Liver (tissue), 9 donors: ENCODE data around the gene MED27. TPM values are rescaled to one million over a fixed set of nuclear protein-coding genes. Genes with fewer than 3 reads are reported as not detected.

Source experiments
- DNase-seq: peaks from one replicate; pipeline ENCODE4 v3.0.0-alpha.2; 2017; ENCODE audit warnings: low spot score
- H3K27ac ChIP-seq, 2 donors: one replicate each; pipeline ENCODE4 v1.7.0; 2013; ENCODE audit warnings: inconsistent platforms in 2 of 2, low read length in 2 of 2, control low read depth in 1 of 2, low read depth in 1 of 2, mild to moderate bottlenecking in 1 of 2
- H3K27me3 ChIP-seq, 4 donors: one replicate each; pipeline versions ENCODE4 v1.6.1 to v1.7.0; 2013; ENCODE audit warnings: low read length in 3 of 4, inconsistent platforms in 1 of 4, mild to moderate bottlenecking in 1 of 4, moderate library complexity in 1 of 4; ENCODE audit not compliant: control insufficient read depth in 4 of 4, insufficient read depth in 4 of 4
- H3K36me3 ChIP-seq, 4 donors: one replicate each; pipeline versions ENCODE4 v1.6.1 to v1.7.0; 2013; ENCODE audit warnings: low read length in 3 of 4, mild to moderate bottlenecking in 3 of 4, low read depth in 1 of 4, moderate library complexity in 1 of 4; ENCODE audit not compliant: control insufficient read depth in 4 of 4, insufficient read depth in 3 of 4
- H3K4me1 ChIP-seq, 4 donors: one replicate each; pipeline versions ENCODE4 v1.6.1 to v1.7.0; 2013; ENCODE audit warnings: low read length in 3 of 4, mild to moderate bottlenecking in 3 of 4, moderate library complexity in 1 of 4; ENCODE audit not compliant: control insufficient read depth in 4 of 4, insufficient read depth in 4 of 4
- H3K4me3 ChIP-seq, 3 donors: one replicate each; pipeline versions ENCODE4 v1.6.1 to v1.7.0; 2013; ENCODE audit warnings: low read length in 3 of 3, control low read depth in 1 of 3, low read depth in 1 of 3, mild to moderate bottlenecking in 1 of 3
- H3K9ac ChIP-seq, 2 donors: one replicate each; pipeline ENCODE4 v1.7.0; 2013; ENCODE audit warnings: low read length in 2 of 2, mild to moderate bottlenecking in 2 of 2, moderate library complexity in 2 of 2, control low read depth in 1 of 2, low read depth in 1 of 2
- H3K9me3 ChIP-seq, 4 donors: one replicate each; pipeline versions ENCODE4 v1.6.1 to v1.7.0; 2013; ENCODE audit warnings: low read length in 3 of 4; ENCODE audit not compliant: control insufficient read depth in 4 of 4
- ATF3 ChIP-seq: IDR thresholded peaks from 2 replicates; pipeline ENCODE4 v1.6.1; 2016; ENCODE audit warnings: antibody characterized with exemption
- CTCF ChIP-seq: fragments of 150-350 bp; IDR thresholded peaks from 2 replicates; pipeline ENCODE4 v1.5.1; 2017; ENCODE audit warnings: improper control_type of control experiment, low read depth, low read length; ENCODE audit not compliant: missing input control
- EGR1 ChIP-seq, 2 donors: IDR thresholded peaks; 2 replicates each; pipeline ENCODE4 v1.6.1; 2016 to 2018; ENCODE audit warnings: antibody characterized with exemption in 2 of 2, low read depth in 2 of 2
- FOXA1 ChIP-seq: IDR thresholded peaks from 2 replicates; pipeline ENCODE4 v1.6.1; 2016; ENCODE audit warnings: antibody characterized with exemption
- FOXA2 ChIP-seq: IDR thresholded peaks from 2 replicates; pipeline ENCODE4 v1.6.1; 2016; ENCODE audit warnings: antibody characterized with exemption
- GABPA ChIP-seq, 2 donors: IDR thresholded peaks in 1 of 2; conservative IDR thresholded peaks in 1 of 2; 2 replicates each; pipeline ENCODE4 v1.6.1; 2016; ENCODE audit warnings: antibody characterized with exemption in 2 of 2, mild to moderate bottlenecking in 1 of 2, moderate library complexity in 1 of 2
- HNF4A ChIP-seq, 2 donors: conservative IDR thresholded peaks; 2 replicates each; pipeline ENCODE4 v1.6.1; 2016; ENCODE audit warnings: antibody characterized with exemption in 2 of 2, mild to moderate bottlenecking in 2 of 2
- HNF4G ChIP-seq: IDR thresholded peaks from 2 replicates; pipeline ENCODE4 v1.6.1; 2016; ENCODE audit warnings: antibody characterized with exemption
- MAX ChIP-seq: IDR thresholded peaks from 2 replicates; pipeline ENCODE4 v1.6.1; 2016; ENCODE audit warnings: antibody characterized with exemption
- NR2F2 ChIP-seq: IDR thresholded peaks from 2 replicates; pipeline ENCODE4 v1.6.1; 2016; ENCODE audit warnings: antibody characterized with exemption
- RAD21 ChIP-seq, 2 donors: IDR thresholded peaks; 2 replicates each; pipeline ENCODE4 v1.6.1; 2016; ENCODE audit warnings: antibody characterized with exemption in 2 of 2, mild to moderate bottlenecking in 2 of 2
- REST ChIP-seq: IDR thresholded peaks from 2 replicates; pipeline ENCODE4 v1.6.1; 2016; ENCODE audit warnings: antibody characterized with exemption, mild to moderate bottlenecking
- RXRA ChIP-seq, 2 donors: IDR thresholded peaks; 2 replicates each; pipeline ENCODE4 v1.6.1; 2017 to 2018; ENCODE audit warnings: antibody characterized with exemption in 2 of 2, mild to moderate bottlenecking in 1 of 2
- TAF1 ChIP-seq: conservative IDR thresholded peaks from 2 replicates; pipeline ENCODE4 v1.6.1; 2016; ENCODE audit warnings: antibody characterized with exemption, mild to moderate bottlenecking
- YY1 ChIP-seq: IDR thresholded peaks from 2 replicates; pipeline ENCODE4 v1.6.1; 2016; ENCODE audit warnings: antibody characterized with exemption, mild to moderate bottlenecking
- ZBTB33 ChIP-seq: IDR thresholded peaks from 2 replicates; pipeline ENCODE4 v1.6.1; 2016; ENCODE audit warnings: antibody characterized with exemption
- WGBS: extraction: QIAGEN DNeasy Blood & Tissue Kit; methylation state at CpG from one replicate; pipeline ENCODE4 v1.1.7; 2013; 5-methylcytosine and 5-hydroxymethylcytosine counted together
- polyA plus RNA-seq, 2 donors: library from polyadenylated mRNA; stranded (reverse) in 1 of 2; unstranded in 1 of 2; fragments of 200-250 nt in 1 of 2; fragments of >200 nt in 1 of 2; fragmentation: Nextera tagmentation in 1 of 2; extraction: Ambion mirVana in 1 of 2; gene quantifications; one replicate each; pipeline versions ENCODE4 v1.2.1 to v1.2.3, GENCODE V29; 2013 to 2015
- total RNA-seq, 2 donors: library from RNA; depleted of rRNA; stranded (reverse); fragments of >200 nt; gene quantifications; one replicate each; pipeline ENCODE4 v1.2.3, GENCODE V29; 2014
- donor health status: healthy.
- donor health status: healthy.
- donor health status: healthy.
- donor health status: healthy.
- donor health status: healthy.

MED27 gene
- total and polyA plus RNA-seq, 4 donors, result 4.6 to 7.9 (median 5.5) TPM

- WGBS, result 96% methylated on average over 3 of the region's 3 CpGs
- TF ChIP-seq ZBTB33 (no peak), NR2F2 (no peak), RXRA (IDR thresholded peaks at IDR 0.05) (no peak), REST (no peak), EGR1 (IDR thresholded peaks at IDR 0.05; ENCODE audit: low read depth in 2 of 2) (no peak), HNF4A (conservative IDR thresholded peaks at IDR 0.05) (no peak), GABPA (IDR thresholded peaks at IDR 0.05 in 1 of 2, conservative IDR thresholded peaks at IDR 0.05 in 1 of 2) (no peak), YY1 (no peak)
- H3K4me3 ChIP-seq, result no peak overlapping the region
- no peaks in the 10 kb centered on the region for H3K9me3 ChIP-seq
- H3K4me1 ChIP-seq, result no peaks in the 10 kb centered on the region
- H3K36me3 ChIP-seq, result no peaks in the 10 kb centered on the region
- DNase-seq, result no peak
- H3K9ac ChIP-seq, result no peak overlapping the region
- no peak overlapping the region for H3K27ac ChIP-seq
- H3K27me3 ChIP-seq, result no peaks in the 10 kb centered on the region
These were observed 167.0 kb downstream of the MED27 start for GRCh38 chr9:131912671-131913070.

GRCh38 chr9:131912069-131912468, 167.6 kb downstream of the MED27 start:
- no peaks in the 10 kb centered on the region for H3K4me1 ChIP-seq
- 95% methylated on average over 1 of the region's 1 CpG for WGBS
- no peaks in the 10 kb centered on the region for H3K36me3 ChIP-seq
- no peak overlapping the region for H3K4me3 ChIP-seq
- H3K9ac ChIP-seq, result no peak overlapping the region
- DNase-seq, result no peak
- H3K27me3 ChIP-seq, result no peaks in the 10 kb centered on the region
- no peak overlapping the region for H3K27ac ChIP-seq
- no peaks in the 10 kb centered on the region for H3K9me3 ChIP-seq
- no peak for TF ChIP-seq TAF1
- no peak for TF ChIP-seq ATF3
- no peak for TF ChIP-seq FOXA1
- no peak for TF ChIP-seq NR2F2
- TF ChIP-seq HNF4G, result no peak
- TF ChIP-seq RXRA (IDR thresholded peaks at IDR 0.05), result no peak
- TF ChIP-seq CTCF, result no peak
- TF ChIP-seq EGR1 (IDR thresholded peaks at IDR 0.05; ENCODE audit: low read depth in 2 of 2), result no peak
- no peak for TF ChIP-seq HNF4A (conservative IDR thresholded peaks at IDR 0.05)
- TF ChIP-seq FOXA2, result no peak
- TF ChIP-seq MAX, result no peak
- TF ChIP-seq RAD21 (IDR thresholded peaks at IDR 0.05), result no peak
- no peak for TF ChIP-seq GABPA (IDR thresholded peaks at IDR 0.05 in 1 of 2, conservative IDR thresholded peaks at IDR 0.05 in 1 of 2)
